Measurements from ENCODE around the gene IGF2R.

DNA sequence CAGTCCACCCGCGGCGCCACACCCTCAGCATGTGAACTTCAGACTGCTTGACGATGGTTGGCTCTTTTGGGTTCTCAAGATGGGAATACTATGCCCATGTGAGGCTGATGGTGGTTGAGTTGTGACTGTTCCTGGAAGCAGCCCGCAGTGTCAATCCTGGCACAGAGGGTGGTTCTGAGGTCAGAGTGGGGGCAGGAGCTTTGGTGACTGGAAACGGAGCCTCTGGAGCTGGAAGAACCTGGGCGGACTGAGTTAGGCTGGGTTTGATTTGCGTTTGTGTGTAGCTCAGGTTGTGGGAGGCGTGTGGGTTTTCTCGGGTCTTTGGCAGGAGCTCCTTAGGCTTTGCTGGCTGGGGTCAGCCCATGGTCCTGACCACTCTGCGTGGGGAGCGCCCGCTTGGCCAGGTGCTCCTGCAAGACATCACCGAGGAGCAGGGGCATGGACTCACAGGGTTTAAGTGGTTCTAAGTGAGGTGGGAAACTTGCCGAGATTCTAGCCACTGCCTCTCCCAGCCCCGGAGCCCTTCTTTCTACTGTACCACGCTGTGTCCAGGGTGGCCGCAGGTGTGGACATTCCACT, 115.4 kb downstream of the IGF2R start:
- TF ChIP-seq CTCF (IDR thresholded peaks at IDR 0.05), result no peak
- TF ChIP-seq POLR2AphosphoS5 (IDR thresholded peaks at IDR 0.05; ENCODE audit: insufficient read depth in 1 of 2, low read depth in 1 of 2), result no peak

Data from vagina (tissue), 2 donors.